GM18520 (cell line): Measurements from ENCODE around the gene SYT1.
"Not testable (repeated sequence)": the region's sequence is repeated elsewhere in the genome, so short reads cannot be mapped to it uniquely, and the experiment has no call there.

Source experiments
- ATAC-seq: cut with Tn5 transposase; IDR thresholded peaks from one replicate; pipeline ENCODE4 v1.9.1; 2021; ENCODE audit not compliant: unreplicated experiment

Gene SYT1

DNA sequence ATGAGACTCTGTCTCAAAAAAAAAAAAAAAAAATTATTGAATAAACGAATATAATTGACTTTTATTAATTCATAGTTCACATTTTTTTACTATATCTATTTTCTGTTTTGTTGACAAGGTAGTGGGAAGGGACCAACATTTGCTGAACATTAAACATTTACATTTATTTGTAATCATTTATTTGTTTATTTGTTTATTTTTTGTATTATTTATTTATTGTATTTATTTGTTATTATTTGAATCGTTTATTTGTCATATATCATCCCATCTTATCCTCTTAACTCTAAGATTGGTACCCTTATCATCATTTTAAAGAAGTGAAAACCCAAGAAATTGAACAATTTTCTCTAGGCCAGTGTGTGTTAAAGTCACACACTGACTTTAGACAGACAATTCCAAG, 101.5 kb downstream of the SYT1 start:
- no peak for ATAC-seq

DNA sequence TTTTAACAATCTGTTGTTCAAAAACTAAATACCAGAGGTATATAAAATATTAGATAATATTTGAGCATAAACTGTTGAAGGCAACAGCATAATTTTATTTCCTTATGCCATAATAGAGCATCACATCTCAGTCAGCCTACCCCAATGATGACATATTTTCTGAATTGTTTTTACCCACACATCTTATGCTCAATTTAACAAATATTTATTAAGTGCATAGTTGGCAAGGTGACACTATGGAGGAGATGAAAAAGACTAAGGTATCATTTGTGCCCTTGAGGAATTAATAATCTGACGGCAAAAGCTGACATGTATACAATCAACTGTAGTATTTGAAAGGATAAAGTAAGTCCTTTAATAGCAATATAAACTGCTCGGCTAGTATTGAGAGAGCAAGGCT, 102.4 kb downstream of the SYT1 start:
- ATAC-seq: no peak

DNA sequence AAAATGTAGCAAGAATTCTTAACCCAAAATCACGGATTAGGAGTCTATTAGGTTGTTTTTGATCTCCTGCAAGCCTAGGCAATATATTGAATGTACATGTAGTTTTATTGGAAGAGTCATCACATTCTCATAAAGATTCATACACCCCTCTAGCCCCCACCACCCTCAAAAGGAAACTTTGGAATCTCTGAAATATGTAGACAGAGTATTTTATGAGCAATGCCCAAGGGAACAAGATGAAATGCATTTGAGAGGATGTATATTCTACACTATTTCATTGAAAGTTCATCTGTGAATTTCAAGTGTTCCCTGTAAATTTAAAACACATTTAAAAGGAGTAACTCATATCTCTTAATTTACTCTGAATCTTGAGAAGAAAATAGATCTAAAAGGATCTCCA, 103.7 kb downstream of the SYT1 start:
- ATAC-seq: no peak

DNA sequence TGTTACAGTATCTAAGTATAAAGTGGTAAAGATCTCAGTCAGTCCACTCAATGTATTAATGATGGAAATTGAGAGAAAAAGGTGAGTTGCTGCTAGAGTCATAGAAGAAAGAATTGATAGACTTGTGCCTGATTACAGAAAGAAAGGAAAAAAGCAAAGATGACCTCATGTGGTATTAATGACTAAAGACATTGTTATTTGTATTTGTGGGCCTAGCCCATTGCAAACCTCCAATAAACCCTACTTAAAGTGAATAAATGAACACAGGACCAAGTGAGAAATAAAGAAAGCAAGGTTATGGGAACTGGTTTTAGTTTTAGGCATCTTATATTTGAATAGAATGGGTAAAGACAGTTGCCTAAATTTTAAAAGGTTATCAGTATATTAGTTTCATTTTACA, 105.5 kb downstream of the SYT1 start:
- no peak for ATAC-seq

DNA sequence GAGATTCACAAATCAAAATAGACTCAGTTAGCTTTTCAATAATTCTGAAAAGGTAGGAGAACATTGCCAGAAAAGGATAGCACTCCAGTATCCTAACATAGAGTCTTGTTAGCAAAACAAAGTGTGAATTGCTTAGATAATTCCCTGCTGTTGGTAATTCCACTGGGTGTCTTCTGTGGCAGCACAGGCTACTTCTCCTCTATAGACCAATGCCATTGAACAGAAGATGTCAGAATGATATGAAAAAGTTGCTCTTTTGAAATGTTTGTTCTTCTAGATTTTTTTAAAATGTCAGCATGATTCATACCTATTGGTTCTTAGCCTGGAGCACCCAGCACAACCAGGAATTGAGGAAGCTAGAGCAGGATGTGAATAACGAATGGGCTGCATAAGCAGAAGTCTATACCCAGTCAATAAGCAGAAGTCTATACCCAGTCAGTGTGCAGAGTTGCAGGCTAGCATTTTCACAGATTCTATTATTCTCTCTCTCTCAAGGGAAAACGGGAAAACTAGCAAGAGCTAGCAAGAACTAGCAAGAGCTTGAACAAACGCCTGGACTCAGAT, 112.8 kb downstream of the SYT1 start:
- no peak for ATAC-seq

DNA sequence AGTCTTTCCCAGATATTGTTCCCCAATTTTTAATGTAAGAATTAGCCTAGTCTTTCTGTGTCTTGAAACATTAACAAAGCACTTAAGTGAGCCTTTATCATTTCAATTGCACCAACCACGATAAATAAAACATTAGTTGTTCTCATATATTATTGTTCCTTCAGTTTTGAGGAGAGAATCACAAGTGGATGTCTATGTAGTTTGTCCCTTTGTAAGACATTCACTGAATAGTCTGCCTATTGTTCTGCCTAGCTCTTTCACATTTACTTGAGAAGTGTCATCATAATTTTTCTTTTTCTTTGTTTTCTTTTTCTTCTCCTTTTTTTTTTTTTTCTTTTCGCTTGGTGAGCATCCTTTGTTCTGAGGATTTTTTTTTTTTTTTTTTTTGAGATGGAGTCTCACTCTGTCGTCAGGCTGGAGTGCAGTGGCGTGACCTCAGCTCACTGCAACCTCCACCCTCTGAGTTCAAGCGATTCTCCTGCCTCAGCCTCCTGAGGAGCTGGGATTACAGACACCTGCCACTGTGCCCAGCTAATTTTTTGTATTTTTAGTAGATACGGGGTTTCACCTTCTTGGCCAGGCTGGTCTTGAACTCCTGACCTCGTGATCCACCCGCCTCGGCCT, 129.7 kb downstream of the SYT1 start:
- ATAC-seq: no peak

DNA sequence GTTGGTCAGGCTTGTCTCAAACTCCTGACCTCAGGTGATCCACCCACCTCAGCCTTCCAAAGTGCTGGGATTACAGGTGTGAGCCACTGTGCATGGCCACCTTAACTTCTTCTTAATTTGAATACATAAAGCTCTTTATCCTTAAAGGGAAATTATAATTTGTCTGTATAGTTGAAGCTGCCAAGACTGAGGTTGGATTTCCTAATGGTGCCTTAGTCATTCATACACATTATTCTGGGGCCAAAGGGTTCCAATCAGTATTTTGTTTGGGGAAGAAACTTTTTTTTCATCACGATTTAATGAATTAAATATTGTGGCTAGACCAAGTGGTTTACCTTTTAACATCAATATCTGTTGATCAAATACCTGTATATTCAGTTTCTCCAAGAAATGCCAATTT, 135.9 kb downstream of the SYT1 start:
- no peak for ATAC-seq

DNA sequence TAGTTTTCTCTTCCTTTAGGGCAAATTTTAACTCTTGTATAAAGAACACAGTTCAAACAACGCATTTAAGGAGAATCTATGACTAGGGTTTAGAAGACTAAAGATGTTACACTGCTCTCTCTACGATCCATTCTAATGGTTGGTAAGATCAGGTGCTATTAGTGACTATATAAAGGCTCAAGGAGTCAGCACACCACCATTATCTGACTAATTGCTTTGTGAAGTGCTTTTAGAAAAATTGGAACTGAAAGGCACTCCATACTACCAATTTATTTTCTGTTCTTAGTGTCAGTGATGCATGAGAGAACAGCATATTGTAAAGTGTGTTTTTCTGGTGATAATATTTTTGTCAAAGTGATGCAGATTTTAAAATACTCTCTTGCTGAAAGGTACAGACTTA, 136.8 kb downstream of the SYT1 start:
- ATAC-seq: no peak

DNA sequence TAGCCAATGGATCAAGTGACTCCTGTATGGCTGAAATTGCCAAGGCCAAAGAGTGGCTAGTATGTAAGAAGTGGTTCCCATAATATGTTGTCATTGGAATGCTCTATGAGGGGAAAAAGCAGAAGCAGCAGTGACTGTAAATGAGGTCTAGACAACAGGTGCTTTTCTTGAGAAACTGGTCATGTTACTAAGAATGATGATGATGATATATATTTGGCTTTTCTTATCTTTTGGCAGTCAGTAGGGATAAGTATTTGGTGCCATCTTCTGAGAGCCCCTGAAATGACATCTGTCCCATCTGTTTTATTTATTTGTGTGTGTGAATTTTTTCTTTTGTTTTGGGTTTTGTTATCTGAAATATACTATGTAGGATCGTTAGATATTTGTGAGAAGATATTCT, 141.7 kb downstream of the SYT1 start:
- ATAC-seq: no peak

DNA sequence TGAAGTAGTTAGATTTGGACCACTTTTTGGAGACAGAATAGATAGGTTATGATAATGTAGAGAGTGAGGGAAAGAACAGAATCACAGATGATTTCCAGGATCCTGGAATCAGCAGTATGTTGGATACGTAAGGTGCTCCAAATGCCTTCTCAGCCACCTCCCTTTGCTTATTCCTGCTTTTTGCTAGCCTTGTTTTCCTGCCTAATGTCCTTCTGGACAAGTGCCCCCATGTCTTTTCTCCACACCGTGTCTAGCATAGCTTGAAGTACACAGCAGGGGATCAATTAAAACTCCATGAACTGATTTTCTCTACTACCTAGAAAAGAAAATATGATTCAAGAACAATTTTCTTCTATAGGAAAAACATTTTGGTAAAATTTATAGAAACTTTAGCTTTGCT, 144.0 kb downstream of the SYT1 start:
- no peak for ATAC-seq

DNA sequence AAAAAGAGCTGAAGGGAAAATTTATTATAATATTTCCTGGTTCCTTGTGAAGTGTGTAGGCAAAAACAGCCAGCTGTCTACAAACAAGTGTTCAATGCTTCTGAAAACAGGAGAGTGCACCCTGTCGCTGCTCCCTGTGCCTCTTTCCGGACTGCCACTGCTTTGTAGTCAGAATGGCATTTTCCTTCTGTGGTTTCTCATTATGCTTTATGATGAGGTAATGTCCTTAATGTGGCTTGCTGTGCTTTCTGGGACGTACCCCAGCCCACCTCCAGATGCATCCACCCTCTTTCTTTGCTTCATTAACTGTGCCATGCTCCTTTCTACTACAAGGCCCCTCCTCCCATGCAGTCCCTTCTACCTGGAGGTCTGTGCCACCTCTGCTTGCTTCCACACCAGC, 148.1 kb downstream of the SYT1 start:
- no peak for ATAC-seq

DNA sequence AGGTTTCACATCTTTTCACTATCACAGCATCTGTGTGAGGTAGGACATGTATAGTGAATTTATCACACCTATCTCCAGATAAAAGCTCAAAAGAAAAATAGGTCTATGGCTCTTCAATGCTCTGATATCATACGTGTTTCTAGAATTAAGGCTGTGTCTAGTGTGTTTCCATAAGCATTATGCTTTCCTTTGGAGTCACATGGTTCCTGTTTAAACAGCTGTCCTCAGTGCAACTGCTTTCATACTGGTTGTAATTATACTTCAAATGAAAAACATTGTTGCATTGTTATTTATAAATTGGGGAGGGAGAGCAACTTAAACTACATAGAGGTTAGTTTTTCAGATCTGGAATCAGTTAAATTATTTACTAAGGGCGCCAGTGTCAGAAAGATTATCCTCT, 151.6 kb downstream of the SYT1 start:
- ATAC-seq: no peak

DNA sequence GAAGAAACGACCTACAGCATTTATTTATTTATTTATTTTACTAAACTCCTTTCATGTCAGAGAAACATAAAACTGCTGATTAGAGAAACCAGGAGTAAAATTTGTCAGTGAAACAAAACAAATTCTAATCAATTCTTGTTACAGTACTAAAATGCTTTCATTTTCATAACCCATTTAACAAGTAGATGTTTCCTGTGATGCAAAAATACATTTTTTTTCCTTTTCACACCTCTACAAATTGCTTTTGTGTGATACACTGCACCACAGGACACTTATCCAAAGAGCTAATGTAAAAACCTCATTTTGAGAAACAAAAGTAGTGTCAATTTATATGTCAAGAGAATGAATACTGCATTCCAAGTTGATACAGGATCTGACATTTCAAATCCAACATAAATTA, 155.1 kb downstream of the SYT1 start:
- ATAC-seq: peak; percentile 95

DNA sequence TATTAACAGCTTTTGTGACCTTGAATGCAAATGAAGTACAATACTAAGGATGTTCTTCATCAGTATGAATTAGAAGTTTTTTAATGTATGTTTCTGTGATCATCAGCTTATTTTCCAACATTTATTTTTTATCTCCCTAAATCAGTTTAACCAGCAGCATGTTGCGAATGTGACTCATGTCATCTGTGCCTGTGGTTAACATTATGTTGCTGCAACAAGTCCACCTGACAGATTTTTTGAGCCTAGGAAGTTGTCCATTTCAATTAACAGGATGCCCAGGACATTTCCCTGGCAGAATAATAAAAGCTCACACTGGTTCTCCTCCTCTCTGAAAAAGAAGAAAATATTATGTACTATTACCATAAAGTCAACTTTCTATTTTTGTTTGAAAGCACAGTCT, 155.5 kb downstream of the SYT1 start:
- peak; percentile 12 for ATAC-seq

DNA sequence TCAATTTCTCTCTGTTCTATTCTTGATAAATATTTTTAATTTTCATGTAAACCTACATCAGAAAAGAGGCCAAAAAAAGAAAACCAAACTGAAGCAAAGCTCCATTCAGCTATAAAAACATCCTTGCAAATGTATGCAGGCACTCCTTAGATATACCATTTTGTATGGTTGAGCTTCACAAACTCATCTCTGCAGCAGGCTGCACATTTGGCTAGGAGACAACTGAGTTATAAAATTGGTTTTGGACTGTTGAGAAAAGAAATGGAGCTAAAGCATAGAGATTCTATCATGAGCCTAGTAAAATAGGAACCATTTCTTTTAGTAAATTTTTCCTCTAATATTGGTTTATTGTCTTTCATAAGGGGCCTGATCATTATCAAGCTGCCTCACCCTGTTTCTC, 156.4 kb downstream of the SYT1 start:
- no peak for ATAC-seq

DNA sequence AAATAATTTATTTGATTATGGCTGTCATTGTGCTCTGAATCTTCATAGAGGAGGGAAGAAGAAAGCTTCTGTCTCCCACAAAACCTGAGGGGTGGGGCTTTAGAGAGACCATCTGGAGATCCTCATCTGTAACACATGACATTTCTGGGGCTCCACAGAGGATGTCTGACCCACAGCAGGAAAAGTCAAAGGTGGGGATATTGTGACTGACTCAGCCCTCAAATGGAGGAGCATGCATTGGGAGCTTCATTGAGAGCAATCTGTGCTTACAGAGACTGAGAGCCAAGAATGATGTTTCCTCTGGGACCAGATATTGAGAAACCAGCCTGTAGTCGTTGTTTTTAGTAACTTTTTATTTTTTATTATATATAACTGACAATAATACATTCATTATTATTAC, 158.7 kb downstream of the SYT1 start:
- ATAC-seq: no peak

DNA sequence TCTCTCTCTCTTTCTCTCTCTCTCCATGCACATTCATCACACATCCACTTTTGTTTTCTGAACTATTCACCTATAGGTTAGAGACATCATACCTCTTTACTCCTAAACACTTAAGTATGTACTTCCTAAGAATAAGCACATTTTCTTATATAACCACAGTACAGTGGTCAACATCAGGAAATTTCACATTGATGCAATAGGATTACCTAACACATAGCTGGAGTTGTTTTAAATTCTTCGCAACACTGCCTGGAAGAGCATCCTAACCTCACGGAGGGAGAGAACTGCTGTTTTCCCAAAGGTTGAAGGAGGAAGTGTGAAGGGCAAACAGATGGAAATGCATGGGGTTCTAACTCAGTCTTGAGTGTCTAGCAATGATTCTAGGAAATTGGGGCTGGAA, 159.2 kb downstream of the SYT1 start:
- ATAC-seq: no peak

DNA sequence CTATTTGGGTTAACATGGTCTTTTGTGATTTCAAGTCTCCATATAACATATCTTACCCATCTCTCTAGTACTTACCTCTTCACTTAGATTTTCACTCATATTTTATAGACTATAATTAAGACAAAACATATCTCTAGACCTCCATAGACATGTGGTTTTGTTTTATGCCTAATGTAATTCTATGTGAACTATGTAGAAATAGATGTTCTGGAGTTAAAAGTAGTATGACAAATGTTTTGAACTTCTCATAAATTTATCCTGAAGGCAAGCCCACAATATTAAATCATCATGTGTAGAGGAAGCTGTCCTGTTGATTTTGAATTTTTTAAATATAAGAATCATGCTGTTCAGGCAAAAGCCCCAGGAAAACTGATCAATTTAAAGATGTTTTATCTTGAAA, 169.2 kb downstream of the SYT1 start:
- no peak for ATAC-seq

DNA sequence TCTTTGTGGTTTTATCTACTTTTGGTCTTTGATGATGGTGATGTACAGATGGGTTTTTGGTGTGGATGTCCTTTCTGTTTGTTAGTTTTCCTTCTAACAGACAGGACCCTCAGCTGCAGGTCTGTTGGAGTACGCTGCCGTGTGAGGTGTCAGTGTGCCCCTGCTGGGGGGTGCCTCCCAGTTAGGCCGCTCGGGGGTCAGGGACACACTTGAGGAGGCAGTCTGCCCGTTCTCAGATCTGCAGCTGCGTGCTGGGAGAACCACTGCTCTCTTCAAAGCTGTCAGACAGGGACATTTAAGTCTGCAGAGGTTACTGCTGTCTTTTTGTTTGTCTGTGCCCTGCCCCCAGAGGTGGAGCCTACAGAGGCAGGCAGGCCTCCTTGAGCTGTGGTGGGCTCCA, 180.2 kb downstream of the SYT1 start:
- not testable (repeated sequence) for ATAC-seq

DNA sequence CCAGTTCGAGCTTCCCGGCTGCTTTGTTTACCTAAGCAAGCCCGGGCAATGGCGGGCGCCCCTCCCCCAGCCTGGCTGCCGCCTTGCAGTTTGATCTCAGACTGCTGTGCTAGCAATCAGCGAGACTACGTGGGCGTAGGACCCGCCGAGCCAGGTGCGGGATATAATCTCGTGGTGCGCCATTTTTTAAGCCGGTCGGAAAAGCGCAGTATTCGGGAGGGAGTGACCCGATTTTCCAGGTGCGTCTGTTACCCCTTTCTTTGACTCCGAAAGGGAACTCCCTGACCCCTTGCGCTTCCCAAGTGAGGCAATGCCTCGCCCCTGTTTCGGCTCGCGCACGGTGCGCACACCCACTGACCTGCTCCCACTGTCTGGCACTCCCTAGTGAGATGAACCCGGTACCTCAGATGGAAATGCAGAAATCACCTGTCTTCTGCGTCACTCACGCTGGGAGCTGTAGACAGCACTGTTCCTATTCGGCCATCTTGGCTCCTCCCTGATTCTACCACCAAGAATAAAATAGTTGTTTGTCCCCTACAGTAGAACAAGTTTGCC, 180.7 kb downstream of the SYT1 start:
- not testable (repeated sequence) for ATAC-seq

DNA sequence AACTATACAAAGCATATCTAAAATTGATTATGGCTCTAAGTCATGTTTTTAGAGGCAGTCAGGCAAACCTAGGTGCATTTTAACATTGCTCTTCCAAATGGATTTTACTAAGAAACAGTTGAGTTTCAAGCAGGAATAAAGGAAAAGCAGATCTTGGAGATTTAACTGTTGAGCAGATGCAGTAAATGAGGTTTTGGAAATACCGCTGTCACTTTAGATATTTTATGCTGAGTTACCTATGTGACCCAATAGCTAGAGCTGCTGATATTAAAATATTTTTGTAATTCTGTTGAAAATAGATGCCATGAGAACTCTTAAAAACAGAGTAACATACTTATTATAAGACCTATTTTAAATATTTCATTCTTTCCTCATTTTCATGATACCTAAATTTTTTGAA, 181.4 kb downstream of the SYT1 start:
- no peak for ATAC-seq

DNA sequence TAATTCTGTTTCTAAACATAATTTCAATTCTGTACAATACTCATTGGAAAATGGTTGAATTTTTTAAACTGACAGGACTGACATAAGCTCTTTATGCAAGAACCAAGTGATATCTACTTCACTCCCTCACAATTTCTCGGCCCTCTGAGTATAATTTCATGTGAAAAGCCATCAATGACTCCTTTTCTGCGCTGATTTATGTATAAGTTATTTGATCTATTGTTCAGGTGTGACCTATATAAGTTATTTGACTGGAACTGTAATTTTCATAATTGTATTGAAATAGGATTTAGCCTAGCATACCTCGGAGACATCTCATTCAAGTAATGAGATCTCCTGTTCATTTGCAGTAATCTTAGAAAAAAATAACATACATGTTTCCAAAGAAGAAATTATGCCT, 184.4 kb downstream of the SYT1 start:
- ATAC-seq: no peak

DNA sequence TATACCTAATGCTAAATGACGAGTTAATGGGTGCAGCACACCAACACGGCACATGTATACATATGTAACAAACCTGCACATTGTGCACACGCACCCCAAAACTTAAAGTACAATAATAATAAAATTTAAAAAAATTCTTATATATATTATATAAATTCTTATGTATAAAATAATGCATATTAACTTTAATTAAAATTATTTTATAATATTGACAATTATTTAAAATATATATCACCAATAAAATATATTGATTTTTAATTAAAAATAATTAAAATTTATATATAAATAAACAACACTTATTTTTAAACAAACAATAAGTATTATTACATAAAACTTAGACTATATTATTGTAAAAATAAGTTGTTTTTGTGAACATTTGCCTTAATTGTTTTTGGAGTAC, 188.8 kb downstream of the SYT1 start:
- ATAC-seq: no peak
